CD4-positive, alpha-beta T cell (primary cell): Measurements from ENCODE around the gene ASB7. TPM values are rescaled to one million over a fixed set of nuclear protein-coding genes. Genes with fewer than 3 reads are reported as not detected.

Experiments used
- ATAC-seq: fragments of 200-7000 bp; cut with Tn5 transposase; one replicate; pipeline ENCODE4 v1.10.0; 2022; ENCODE audit warnings: mild to moderate bottlenecking; ENCODE audit not compliant: poor library complexity
- CTCF ChIA-PET: fragments of 350-600 bp; sonication (Branson Sonifier 250); formaldehyde crosslinking; loops from one replicate; lab custom pipeline; 2021; ENCODE audit warnings: antibody characterized with exemption, inconsistent platforms; lab: Charles Lee
- POLR2A ChIA-PET: fragments of 350-600 bp; sonication (Branson Sonifier 250); formaldehyde crosslinking; loops from one replicate; lab custom pipeline; 2021; ENCODE audit warnings: antibody characterized with exemption, inconsistent platforms; lab: Charles Lee
- DNase-seq, 14 experiments: peaks; one replicate each; pipeline ENCODE4 v3.0.0-alpha.2; 2013 to 2020; ENCODE audit warnings: mixed read lengths in 2 of 14
- H3K27ac ChIP-seq, 2 donors: one replicate each; pipeline versions ENCODE4 v1.5.1 to v1.7.0; 2013; ENCODE audit warnings: low read length in 2 of 2, low read depth in 1 of 2, mild to moderate bottlenecking in 1 of 2
- H3K27me3 ChIP-seq, 2 experiments: 1 replicate in 1 of 2; 2 replicates in 1 of 2; pipeline versions ENCODE4 v1.6.1 to v1.7.0; 2013; ENCODE audit warnings: low read length in 2 of 2, control low read depth in 1 of 2, mild to moderate bottlenecking in 1 of 2, moderate library complexity in 1 of 2; ENCODE audit not compliant: insufficient read depth in 2 of 2, control insufficient read depth in 1 of 2
- H3K36me3 ChIP-seq: one replicate; pipeline ENCODE4 v1.6.1; 2013; ENCODE audit warnings: low read length, control low read depth; ENCODE audit not compliant: insufficient read depth
- H3K4me1 ChIP-seq: one replicate; pipeline ENCODE4 v1.6.1; 2013; ENCODE audit warnings: low read length, control low read depth; ENCODE audit not compliant: insufficient read depth
- H3K4me3 ChIP-seq: one replicate; pipeline ENCODE4 v1.5.1; 2013; ENCODE audit warnings: mild to moderate bottlenecking, low read length, moderate library complexity
- H3K9me3 ChIP-seq, 2 experiments: 1 replicate in 1 of 2; 2 replicates in 1 of 2; pipeline versions ENCODE4 v1.6.1 to v1.7.0; 2013; ENCODE audit warnings: low read length in 2 of 2, mild to moderate bottlenecking in 2 of 2, control low read depth in 1 of 2, moderate library complexity in 1 of 2; ENCODE audit not compliant: control insufficient read depth in 1 of 2, insufficient read depth in 1 of 2
- H3K27ac Mint-ChIP-seq: one replicate; pipeline ENCODE4 v1.8.0; 2020; ENCODE audit warnings: mixed read lengths
- H3K27me3 Mint-ChIP-seq: one replicate; pipeline ENCODE4 v1.8.0; 2021; ENCODE audit warnings: mixed read lengths
- H3K36me3 Mint-ChIP-seq: one replicate; pipeline ENCODE4 v1.8.0; 2021; ENCODE audit warnings: low read depth, mixed read lengths
- H3K4me1 Mint-ChIP-seq: one replicate; pipeline ENCODE4 v1.8.0; 2021; ENCODE audit warnings: low read depth, mixed read lengths
- H3K4me3 Mint-ChIP-seq: one replicate; pipeline ENCODE4 v1.8.0; 2020; ENCODE audit warnings: mild to moderate bottlenecking, mixed read lengths
- H3K9me3 Mint-ChIP-seq: one replicate; pipeline ENCODE4 v1.8.0; 2020; ENCODE audit warnings: mixed read lengths
- CTCF ChIP-seq: fragments of 200-600 bp; IDR thresholded peaks from one replicate; pipeline ENCODE4 v1.8.0; 2022; ENCODE audit warnings: antibody characterized with exemption, mild to moderate bottlenecking
- intact Hi-C, 2 experiments: fragments of 100-400 bp; cut with DNase I in 1 of 2; cut with micrococcal nuclease in 1 of 2; formaldehyde crosslinking; loops; one replicate each; pipeline versions ENCODE4 v1.15.1 to v1.9.0; 2023 to 2025; cut with DNase I, micrococcal nuclease
- total RNA-seq, 174 experiments: library from RNA in 2 of 174; stranded (reverse) in 2 of 174; gene quantifications; one replicate each; pipeline ENCODE4 v1.2.3 and lab custom pipeline; 2021 to 2026

The ASB7 gene
- total RNA-seq, 2 experiments from 2014 or later = 14.9 to 16.7 TPM

DNA sequence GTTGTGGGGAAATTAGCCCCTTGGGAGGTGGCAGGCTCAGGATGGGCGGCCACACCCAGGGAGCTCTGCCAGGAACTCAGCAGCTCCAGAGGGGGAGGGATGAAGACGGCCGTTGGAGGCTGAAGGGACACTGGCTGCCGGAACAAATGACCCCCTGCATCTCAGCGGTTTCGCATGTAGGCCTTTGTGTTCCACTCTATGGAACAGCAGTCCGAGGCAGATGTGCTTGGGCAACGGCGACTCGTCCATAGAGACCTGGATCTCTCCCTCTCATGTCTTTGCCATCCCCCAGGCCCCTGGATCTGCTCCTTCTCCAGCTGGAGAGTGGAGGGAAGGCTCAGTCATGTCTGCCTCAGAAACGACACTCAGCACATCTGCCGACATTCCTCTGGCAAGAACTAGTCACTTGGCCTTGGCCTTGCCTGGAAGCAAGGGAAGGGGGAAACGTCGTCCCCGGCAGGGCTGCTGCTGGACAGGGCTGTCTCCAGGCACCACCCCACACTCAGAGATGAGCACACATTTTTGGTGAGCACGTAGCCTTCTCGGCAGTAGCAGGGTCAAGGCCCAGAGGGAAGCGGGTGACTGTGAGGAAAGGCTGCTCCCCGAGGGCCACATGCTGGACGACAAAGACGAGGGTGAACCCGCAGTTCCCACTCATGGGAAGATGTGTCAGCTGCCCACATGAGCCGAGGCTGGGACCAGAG lies 83.8 kb downstream of the ASB7 start:
- no peak overlapping the region for H3K27ac ChIP-seq
- DNase-seq (no peak), ATAC-seq (no peak)
- TF ChIP-seq CTCF = no peak
- CTCF ChIA-PET = no interaction called here
- Mint-ChIP-seq H3K36me3 (no peaks in the 10 kb centered on the region), H3K27ac (no peak overlapping the region), H3K27me3 (peaks cover 17% of the 10 kb centered on the region), H3K9me3 (peaks cover 2% of the 10 kb centered on the region), H3K4me1 (no peaks in the 10 kb centered on the region), H3K4me3 (no peak overlapping the region)
- POLR2A ChIA-PET = no interaction called here
- intact Hi-C loops = no loop called here
- H3K27me3 ChIP-seq = peaks cover 0 to 7% of the 10 kb centered on the region in 2 experiments
- no peak overlapping the region for H3K4me3 ChIP-seq
- no peaks in the 10 kb centered on the region for H3K4me1 ChIP-seq
- H3K36me3 ChIP-seq = no peaks in the 10 kb centered on the region
- H3K9me3 ChIP-seq = no peaks in the 10 kb centered on the region

GRCh38 chr15:100686725-100687473 lies 84.5 kb downstream of the ASB7 start:
- POLR2A ChIA-PET = no interaction called here

DNA sequence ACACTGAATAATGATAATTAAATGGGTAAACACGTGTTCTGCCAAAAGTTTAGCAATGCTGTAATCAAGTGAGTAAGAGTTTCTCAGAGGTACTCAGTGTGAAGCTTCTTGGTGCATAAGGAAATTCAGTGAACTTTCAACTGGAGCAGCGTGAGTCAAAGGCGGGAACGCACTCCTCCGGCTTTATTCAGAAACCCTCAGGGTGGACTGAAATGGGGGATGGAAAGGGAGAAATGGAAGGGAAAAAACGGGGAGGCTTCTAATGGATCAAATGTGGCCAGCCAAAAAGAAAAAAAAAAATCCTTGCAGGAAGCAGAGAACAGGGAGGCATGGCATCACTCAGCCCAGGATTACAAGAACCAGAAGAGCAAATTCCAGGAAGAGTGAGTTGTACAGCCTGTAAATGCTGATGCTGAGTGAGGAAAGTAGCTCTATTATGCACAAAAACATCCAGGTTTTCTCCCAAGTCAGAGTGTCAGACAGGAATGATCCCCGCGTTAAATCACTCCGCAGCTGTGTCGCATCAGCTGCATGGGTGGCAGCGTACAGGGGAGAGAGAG lies 85.3 kb downstream of the ASB7 start:
- no peaks in the 10 kb centered on the region for H3K9me3 ChIP-seq
- ChIA-PET POLR2A (no interaction called here), CTCF (no interaction called here)
- Mint-ChIP-seq H3K27ac (no peak overlapping the region), H3K9me3 (no peaks in the 10 kb centered on the region), H3K27me3 (peaks cover 6% of the 10 kb centered on the region), H3K4me3 (no peak overlapping the region), H3K36me3 (no peaks in the 10 kb centered on the region), H3K4me1 (no peaks in the 10 kb centered on the region)
- no peak overlapping the region for H3K4me3 ChIP-seq
- H3K4me1 ChIP-seq = no peaks in the 10 kb centered on the region
- no peaks in the 10 kb centered on the region for H3K36me3 ChIP-seq
- no peak overlapping the region for H3K27ac ChIP-seq
- no peak for TF ChIP-seq CTCF
- intact Hi-C loops = no loop called here
- peaks cover 0 to 7% of the 10 kb centered on the region in 2 experiments for H3K27me3 ChIP-seq
- DNase-seq (no peak), ATAC-seq (no peak)

More at GRCh38 chr15:100686725-100687473, 84.5 kb downstream of the ASB7 start:
- H3K9me3 ChIP-seq = no peaks in the 10 kb centered on the region
- Mint-ChIP-seq H3K36me3 (no peaks in the 10 kb centered on the region), H3K27ac (no peak overlapping the region), H3K4me1 (no peaks in the 10 kb centered on the region), H3K4me3 (no peak overlapping the region), H3K9me3 (no peaks in the 10 kb centered on the region), H3K27me3 (peaks cover 11% of the 10 kb centered on the region)
- no peak overlapping the region for H3K4me3 ChIP-seq
- peaks cover 0 to 7% of the 10 kb centered on the region in 2 experiments for H3K27me3 ChIP-seq
- H3K27ac ChIP-seq = no peak overlapping the region
- H3K36me3 ChIP-seq = no peaks in the 10 kb centered on the region
- CTCF ChIA-PET = no interaction called here
- intact Hi-C loops = no loop called here
- DNase-seq = no peak
- TF ChIP-seq CTCF = no peak
- H3K4me1 ChIP-seq = no peaks in the 10 kb centered on the region
- no peak for ATAC-seq
